Brain pericyte (primary cell): ENCODE data around the gene OSBPL2.

Experiments
- DNase-seq: peaks from one replicate; pipeline ENCODE4 v3.0.0-alpha.2; 2012; ENCODE audit warnings: low read depth, low spot score

Gene OSBPL2

GRCh38 chr20:62300319-62300718, 62.0 kb downstream of the OSBPL2 start:
- DNase-seq: no peak

GRCh38 chr20:62301111-62301668, 62.9 kb downstream of the OSBPL2 start:
- no peak for DNase-seq

- DNase-seq: peak; percentile 53
These were observed 63.5 kb downstream of the OSBPL2 start for GRCh38 chr20:62301773-62302340.

GRCh38 chr20:62302341-62303061, 64.2 kb downstream of the OSBPL2 start, which contains the start of gene ADRM1:
TSS of gene ADRM1 (plus strand) at chr20:62302997. CDS start at chr20:62303569, 572 bp downstream.
- DNase-seq: peak; percentile 89

GRCh38 chr20:62303062-62303339, 64.7 kb downstream of the OSBPL2 start:
- DNase-seq: no peak

GRCh38 chr20:62303340-62304226, 65.3 kb downstream of the OSBPL2 start:
- DNase-seq: no peak

- DNase-seq: no peak
These were observed 66.2 kb downstream of the OSBPL2 start for GRCh38 chr20:62304331-62305148.

- DNase-seq: no peak
These were observed 66.9 kb downstream of the OSBPL2 start for GRCh38 chr20:62305149-62305764.

- no peak for DNase-seq
These were observed 67.6 kb downstream of the OSBPL2 start for GRCh38 chr20:62305765-62306413.

GRCh38 chr20:62306414-62307187, 68.3 kb downstream of the OSBPL2 start:
- DNase-seq: no peak

GRCh38 chr20:62307226-62308101, 69.1 kb downstream of the OSBPL2 start:
- no peak for DNase-seq

- no peak for DNase-seq
These were observed 69.9 kb downstream of the OSBPL2 start for GRCh38 chr20:62308102-62308822.

GRCh38 chr20:62309198-62309944, 71.0 kb downstream of the OSBPL2 start:
- DNase-seq: no peak

- no peak for DNase-seq
These were observed 71.8 kb downstream of the OSBPL2 start for GRCh38 chr20:62309947-62310756.

- no peak for DNase-seq
These were observed 72.4 kb downstream of the OSBPL2 start for GRCh38 chr20:62310757-62311121.

- DNase-seq: no peak
These were observed 72.8 kb downstream of the OSBPL2 start for GRCh38 chr20:62311150-62311549.
